K562 (cell line): ENCODE measurements around the gene TXNDC15.

ENCODE experiments used
- DNMT1 ChIP-seq: fragments of 450-650 bp; IDR thresholded peaks from 2 replicates; pipeline ENCODE4 v1.6.1; 2016; ENCODE audit warnings: antibody characterized with exemption, mild to moderate bottlenecking
- FOXP1 ChIP-seq: sonication (generic); formaldehyde crosslinking; IDR thresholded peaks from 2 replicates; pipeline ENCODE4 v1.8.0; 2022; ENCODE audit warnings: mild to moderate bottlenecking, missing genetic modification reagents
- ILK ChIP-seq: fragments of 450-650 bp; IDR thresholded peaks from 2 replicates; pipeline ENCODE4 v1.6.1; 2016; ENCODE audit warnings: missing genetic modification characterization, low read depth, mild to moderate bottlenecking, missing compliant biosample characterization, moderate library complexity, borderline replicate concordance
- NBN ChIP-seq: fragments of 450-650 bp; IDR thresholded peaks from 2 replicates; pipeline ENCODE4 v1.6.1; 2016; ENCODE audit warnings: low read depth, mild to moderate bottlenecking
- TF ChIP-seq, protein P1 (sequence below), 3 experiments: IDR thresholded peaks in 2 of 3; conservative IDR thresholded peaks in 1 of 3; 2 replicates each; pipeline ENCODE4 v1.5.1; 2011 to 2012; ENCODE audit warnings: low read length in 3 of 3, mild to moderate bottlenecking in 3 of 3, control low read depth in 2 of 3, improper control_type of control experiment in 1 of 3, inconsistent platforms in 1 of 3, low read depth in 1 of 3, mixed read lengths in 1 of 3, moderate library complexity in 1 of 3; ENCODE audit not compliant: insufficient read depth in 2 of 3
- TF ChIP-seq, protein P2 (sequence below), 2 experiments: fragments of 450-650 bp in 1 of 2; sonication (generic) in 1 of 2; formaldehyde crosslinking in 1 of 2; IDR thresholded peaks; 2 replicates each; pipeline versions ENCODE4 v1.7.1 to v1.9.0; 2016 to 2022; ENCODE audit warnings: inconsistent platforms in 1 of 2, mild to moderate bottlenecking in 1 of 2, missing genetic modification reagents in 1 of 2
- TF ChIP-seq, protein P3 (sequence below): sonication (generic); formaldehyde crosslinking; IDR thresholded peaks from 2 replicates; pipeline ENCODE4 v1.8.1; 2022; ENCODE audit warnings: missing genetic modification reagents

DNA sequence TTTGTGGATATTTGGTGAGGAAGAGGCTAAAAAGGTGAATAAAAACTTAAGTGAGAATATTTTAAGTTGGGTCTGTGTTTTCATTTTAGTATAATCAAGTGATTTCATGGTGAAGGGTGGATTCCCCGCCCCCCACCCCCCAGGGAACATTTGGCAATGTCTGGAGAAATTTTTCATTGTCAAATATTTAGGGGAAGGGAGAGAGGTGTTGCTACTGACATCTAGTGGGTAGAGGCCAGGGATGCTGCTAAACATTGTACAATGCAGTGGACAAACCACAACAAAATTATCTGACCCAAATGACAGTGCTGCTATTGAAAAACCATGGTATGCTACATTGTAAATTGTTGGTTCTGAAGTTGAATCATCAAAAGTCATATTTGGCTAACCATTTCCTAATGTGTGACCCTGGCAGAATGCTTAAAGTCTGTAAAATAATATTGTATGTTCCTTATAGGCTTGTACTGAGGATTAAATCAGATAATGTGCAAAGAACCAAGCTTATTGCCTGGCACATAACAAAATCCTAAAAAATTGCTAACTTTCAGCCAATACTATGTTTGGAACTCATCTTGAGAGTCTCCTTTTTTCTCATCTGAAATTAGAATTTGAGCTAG, 22.8 kb upstream of the TXNDC15 start:
- TF ChIP-seq, protein P1, sequence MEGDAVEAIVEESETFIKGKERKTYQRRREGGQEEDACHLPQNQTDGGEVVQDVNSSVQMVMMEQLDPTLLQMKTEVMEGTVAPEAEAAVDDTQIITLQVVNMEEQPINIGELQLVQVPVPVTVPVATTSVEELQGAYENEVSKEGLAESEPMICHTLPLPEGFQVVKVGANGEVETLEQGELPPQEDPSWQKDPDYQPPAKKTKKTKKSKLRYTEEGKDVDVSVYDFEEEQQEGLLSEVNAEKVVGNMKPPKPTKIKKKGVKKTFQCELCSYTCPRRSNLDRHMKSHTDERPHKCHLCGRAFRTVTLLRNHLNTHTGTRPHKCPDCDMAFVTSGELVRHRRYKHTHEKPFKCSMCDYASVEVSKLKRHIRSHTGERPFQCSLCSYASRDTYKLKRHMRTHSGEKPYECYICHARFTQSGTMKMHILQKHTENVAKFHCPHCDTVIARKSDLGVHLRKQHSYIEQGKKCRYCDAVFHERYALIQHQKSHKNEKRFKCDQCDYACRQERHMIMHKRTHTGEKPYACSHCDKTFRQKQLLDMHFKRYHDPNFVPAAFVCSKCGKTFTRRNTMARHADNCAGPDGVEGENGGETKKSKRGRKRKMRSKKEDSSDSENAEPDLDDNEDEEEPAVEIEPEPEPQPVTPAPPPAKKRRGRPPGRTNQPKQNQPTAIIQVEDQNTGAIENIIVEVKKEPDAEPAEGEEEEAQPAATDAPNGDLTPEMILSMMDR (IDR thresholded peaks at IDR 0.05 in 2 of 3, conservative IDR thresholded peaks at IDR 0.05 in 1 of 3; ENCODE audit: insufficient read depth in 2 of 3, low read depth in 1 of 3, low read length in 3 of 3) = peak; percentile 54 to 63 (median 57); a peak in 5 of 6 replicates
- TF ChIP-seq, protein P2, sequence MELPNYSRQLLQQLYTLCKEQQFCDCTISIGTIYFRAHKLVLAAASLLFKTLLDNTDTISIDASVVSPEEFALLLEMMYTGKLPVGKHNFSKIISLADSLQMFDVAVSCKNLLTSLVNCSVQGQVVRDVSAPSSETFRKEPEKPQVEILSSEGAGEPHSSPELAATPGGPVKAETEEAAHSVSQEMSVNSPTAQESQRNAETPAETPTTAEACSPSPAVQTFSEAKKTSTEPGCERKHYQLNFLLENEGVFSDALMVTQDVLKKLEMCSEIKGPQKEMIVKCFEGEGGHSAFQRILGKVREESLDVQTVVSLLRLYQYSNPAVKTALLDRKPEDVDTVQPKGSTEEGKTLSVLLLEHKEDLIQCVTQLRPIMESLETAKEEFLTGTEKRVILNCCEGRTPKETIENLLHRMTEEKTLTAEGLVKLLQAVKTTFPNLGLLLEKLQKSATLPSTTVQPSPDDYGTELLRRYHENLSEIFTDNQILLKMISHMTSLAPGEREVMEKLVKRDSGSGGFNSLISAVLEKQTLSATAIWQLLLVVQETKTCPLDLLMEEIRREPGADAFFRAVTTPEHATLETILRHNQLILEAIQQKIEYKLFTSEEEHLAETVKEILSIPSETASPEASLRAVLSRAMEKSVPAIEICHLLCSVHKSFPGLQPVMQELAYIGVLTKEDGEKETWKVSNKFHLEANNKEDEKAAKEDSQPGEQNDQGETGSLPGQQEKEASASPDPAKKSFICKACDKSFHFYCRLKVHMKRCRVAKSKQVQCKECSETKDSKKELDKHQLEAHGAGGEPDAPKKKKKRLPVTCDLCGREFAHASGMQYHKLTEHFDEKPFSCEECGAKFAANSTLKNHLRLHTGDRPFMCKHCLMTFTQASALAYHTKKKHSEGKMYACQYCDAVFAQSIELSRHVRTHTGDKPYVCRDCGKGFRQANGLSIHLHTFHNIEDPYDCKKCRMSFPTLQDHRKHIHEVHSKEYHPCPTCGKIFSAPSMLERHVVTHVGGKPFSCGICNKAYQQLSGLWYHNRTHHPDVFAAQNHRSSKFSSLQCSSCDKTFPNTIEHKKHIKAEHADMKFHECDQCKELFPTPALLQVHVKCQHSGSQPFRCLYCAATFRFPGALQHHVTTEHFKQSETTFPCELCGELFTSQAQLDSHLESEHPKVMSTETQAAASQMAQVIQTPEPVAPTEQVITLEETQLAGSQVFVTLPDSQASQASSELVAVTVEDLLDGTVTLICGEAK (IDR thresholded peaks at IDR 0.05) = no peak
- TF ChIP-seq, protein P2 (CRISPR knock-in tag; IDR thresholded peaks at IDR 0.05) = no peak
- TF ChIP-seq DNMT1 = no peak
- TF ChIP-seq ILK = no peak
- TF ChIP-seq FOXP1 = no peak
- TF ChIP-seq, protein P3, sequence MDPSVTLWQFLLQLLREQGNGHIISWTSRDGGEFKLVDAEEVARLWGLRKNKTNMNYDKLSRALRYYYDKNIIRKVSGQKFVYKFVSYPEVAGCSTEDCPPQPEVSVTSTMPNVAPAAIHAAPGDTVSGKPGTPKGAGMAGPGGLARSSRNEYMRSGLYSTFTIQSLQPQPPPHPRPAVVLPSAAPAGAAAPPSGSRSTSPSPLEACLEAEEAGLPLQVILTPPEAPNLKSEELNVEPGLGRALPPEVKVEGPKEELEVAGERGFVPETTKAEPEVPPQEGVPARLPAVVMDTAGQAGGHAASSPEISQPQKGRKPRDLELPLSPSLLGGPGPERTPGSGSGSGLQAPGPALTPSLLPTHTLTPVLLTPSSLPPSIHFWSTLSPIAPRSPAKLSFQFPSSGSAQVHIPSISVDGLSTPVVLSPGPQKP (CRISPR knock-in tag) = no peak
- TF ChIP-seq NBN = no peak
